ENCODE measurements around the gene UNC13B. TPM values are rescaled to one million over a fixed set of nuclear protein-coding genes. Genes with fewer than 3 reads are reported as not detected.

UNC13B gene
- total RNA-seq, 1 donor from 2014 or later, result 26.5 TPM

DNA sequence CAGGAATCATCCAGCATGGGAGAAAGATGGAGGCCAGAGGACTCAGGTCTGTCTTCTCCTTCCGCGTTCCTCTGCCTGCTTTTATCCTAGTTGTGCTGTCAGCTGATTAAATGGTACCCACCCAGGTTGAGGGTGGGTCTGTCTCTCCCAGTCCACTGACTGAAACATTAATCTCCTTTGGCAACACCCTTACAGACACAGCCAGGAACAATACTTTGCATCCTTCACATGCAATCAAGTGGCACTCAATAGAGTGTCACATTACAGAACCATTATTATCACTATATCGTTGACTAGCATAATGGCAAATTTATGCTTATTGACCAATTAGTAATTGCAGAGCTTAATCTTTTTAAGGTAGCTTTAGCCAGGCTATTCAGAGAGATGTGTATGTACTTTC is 64.8 kb downstream of the UNC13B start:
- Histone ChIP-seq H3K4me3 (no peak overlapping the region), H3K27ac (no peak overlapping the region), H3K9me3 (peaks cover 0 to 19% of the 10 kb centered on the region in 2 donors), H3K27me3 (no peaks in the 10 kb centered on the region), H3K4me1 (no peaks in the 10 kb centered on the region), H3K36me3 (no peaks in the 10 kb centered on the region)
- intact Hi-C loops (cut with DNase I), result no loop called here
- DNase-seq (ENCODE audit: low spot score in 2 of 2), result no peak
- no peak for TF ChIP-seq CTCF (IDR thresholded peaks at IDR 0.05)

GRCh38 chr9:35227284-35227683 is 65.5 kb downstream of the UNC13B start:
- DNase-seq (ENCODE audit: low spot score in 2 of 2), result no peak
- no peaks in the 10 kb centered on the region for H3K36me3 ChIP-seq
- H3K4me3 ChIP-seq, result no peak overlapping the region
- no peaks in the 10 kb centered on the region for H3K27me3 ChIP-seq
- no peak for TF ChIP-seq CTCF (IDR thresholded peaks at IDR 0.05)
- intact Hi-C loops (cut with DNase I), result no loop called here
- no peaks in the 10 kb centered on the region for H3K4me1 ChIP-seq
- peaks cover 0 to 19% of the 10 kb centered on the region in 2 donors for H3K9me3 ChIP-seq
- H3K27ac ChIP-seq, result no peak overlapping the region

DNA sequence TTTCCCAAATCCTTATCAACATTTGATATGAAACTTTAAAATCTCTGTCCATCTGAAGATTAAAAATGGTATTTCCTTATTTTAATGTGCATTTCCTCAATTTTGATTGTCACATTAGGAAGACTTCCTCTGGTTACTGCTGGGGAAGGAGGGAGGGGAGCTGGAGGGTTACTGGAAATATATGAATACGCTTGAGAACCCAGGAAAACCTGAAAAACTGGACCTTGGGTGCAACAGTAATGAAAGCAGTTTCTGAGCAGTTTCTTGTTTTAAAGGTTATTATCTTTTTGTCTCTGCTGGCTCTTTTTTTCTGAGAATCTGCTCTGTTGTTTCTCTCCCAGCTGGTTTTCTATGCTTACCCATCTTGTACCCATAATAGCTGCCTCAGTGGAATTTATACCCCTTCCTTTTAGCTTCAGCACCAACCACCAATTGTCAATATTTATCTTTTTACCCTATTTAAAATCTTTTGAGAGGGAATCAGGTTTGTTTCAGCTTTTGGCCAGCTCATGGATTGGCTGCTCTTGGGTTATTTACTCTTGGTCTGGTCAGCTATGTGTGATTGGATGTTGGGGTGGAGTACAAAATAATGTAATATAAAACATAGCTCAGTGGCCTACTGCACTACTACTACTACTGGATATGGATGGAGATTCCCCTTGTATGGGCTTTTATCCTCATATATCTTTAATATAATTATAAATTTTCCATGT is 67.4 kb downstream of the UNC13B start:
- DNase-seq (ENCODE audit: low spot score in 2 of 2), result no peak
- no peak for TF ChIP-seq CTCF (IDR thresholded peaks at IDR 0.05)
- Histone ChIP-seq H3K9me3 (peaks cover 0 to 4% of the 10 kb centered on the region in 2 donors), H3K27me3 (no peaks in the 10 kb centered on the region), H3K36me3 (no peaks in the 10 kb centered on the region), H3K4me1 (no peaks in the 10 kb centered on the region), H3K27ac (no peak overlapping the region), H3K4me3 (no peak overlapping the region)
- intact Hi-C loops (cut with DNase I), result no loop called here

- no peak for DNase-seq (ENCODE audit: low spot score in 2 of 2)
- H3K27me3 ChIP-seq, result no peaks in the 10 kb centered on the region
- H3K4me3 ChIP-seq, result no peak overlapping the region
- H3K27ac ChIP-seq, result no peak overlapping the region
- H3K4me1 ChIP-seq, result no peaks in the 10 kb centered on the region
- intact Hi-C loops (cut with DNase I), result no loop called here
- no peaks in the 10 kb centered on the region for H3K9me3 ChIP-seq
- no peaks in the 10 kb centered on the region for H3K36me3 ChIP-seq
- no peak for TF ChIP-seq CTCF (IDR thresholded peaks at IDR 0.05)
These were observed 68.0 kb downstream of the UNC13B start for GRCh38 chr9:35229779-35230143.

GRCh38 chr9:35232867-35233544 is 71.2 kb downstream of the UNC13B start:
- no peaks in the 10 kb centered on the region for H3K4me1 ChIP-seq
- H3K36me3 ChIP-seq, result no peaks in the 10 kb centered on the region
- no peaks in the 10 kb centered on the region for H3K9me3 ChIP-seq
- H3K27me3 ChIP-seq, result no peaks in the 10 kb centered on the region
- intact Hi-C loops (cut with DNase I), result no loop called here
- no peak overlapping the region for H3K4me3 ChIP-seq
- H3K27ac ChIP-seq, result no peak overlapping the region
- no peak for TF ChIP-seq CTCF (IDR thresholded peaks at IDR 0.05)
- DNase-seq (ENCODE audit: low spot score in 2 of 2), result no peak
